Stimulated activated CD4-positive, alpha-beta T cell treated with anti-CD3 and anti-CD28 coated beads, Interleukin-1b, Interleukin-23, amount 100 ng/mL, for 24 hours (primary cell): ENCODE measurements around the gene FKBP1A.

Experiments used
- DNase-seq, 4 experiments: peaks; one replicate each; pipeline ENCODE4 v3.0.0-alpha.2; 2020; ENCODE audit warnings: low read depth in 4 of 4, low spot score in 1 of 4

Gene FKBP1A

GRCh38 chr20:1320902-1321653, 71.8 kb downstream of the FKBP1A start:
- DNase-seq: no peak

GRCh38 chr20:1320016-1320415, 72.8 kb downstream of the FKBP1A start:
- no peak for DNase-seq

- no peak for DNase-seq
These were observed 73.4 kb downstream of the FKBP1A start for GRCh38 chr20:1319462-1319861.

- no peak for DNase-seq
These were observed 73.8 kb downstream of the FKBP1A start for GRCh38 chr20:1319051-1319450.
